Upper lobe of left lung (tissue), 4 donors: ENCODE data around the gene PALLD.

Experiments used
- POLR2A ChIP-seq, 4 donors: fragments of 450-650 bp; IDR thresholded peaks; one replicate each; pipeline ENCODE4 v1.5.1; 2016 to 2017; ENCODE audit warnings: antibody characterized with exemption in 4 of 4, mild to moderate bottlenecking in 2 of 4
- POLR2AphosphoS5 ChIP-seq, 2 donors: sonication (generic); formaldehyde crosslinking; IDR thresholded peaks; one replicate each; pipeline ENCODE4 v1.5.1; 2017; ENCODE audit warnings: antibody characterized with exemption in 2 of 2
- TF ChIP-seq, protein P1 (sequence below), 6 experiments: fragments of 450-650 bp in 4 of 6; fragments of 200-600 bp in 2 of 6; sonication (generic) in 2 of 6; IDR thresholded peaks; one replicate each; pipeline ENCODE4 v1.5.1; 2016 to 2019; ENCODE audit warnings: antibody characterized with exemption in 6 of 6

DNA sequence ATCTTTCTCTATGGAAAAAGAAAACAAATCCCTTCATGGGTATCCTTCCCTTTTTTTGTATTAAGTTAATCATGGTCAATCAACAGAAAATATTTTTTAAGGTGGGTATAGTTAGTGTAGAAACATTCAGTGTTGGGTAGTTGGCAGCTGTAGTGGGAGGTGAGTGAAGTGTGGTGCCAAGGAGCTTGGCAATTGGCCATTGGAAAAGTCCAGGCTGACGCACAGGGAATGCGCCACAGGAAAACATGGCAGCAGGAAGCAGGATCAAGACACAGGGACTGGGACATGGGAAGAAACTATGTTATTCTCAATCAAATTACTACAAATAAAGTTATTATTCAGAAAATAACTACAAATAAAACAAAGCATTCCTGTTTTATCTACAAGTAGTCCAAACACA, 20.0 kb downstream of the PALLD start:
- TF ChIP-seq, protein P1, sequence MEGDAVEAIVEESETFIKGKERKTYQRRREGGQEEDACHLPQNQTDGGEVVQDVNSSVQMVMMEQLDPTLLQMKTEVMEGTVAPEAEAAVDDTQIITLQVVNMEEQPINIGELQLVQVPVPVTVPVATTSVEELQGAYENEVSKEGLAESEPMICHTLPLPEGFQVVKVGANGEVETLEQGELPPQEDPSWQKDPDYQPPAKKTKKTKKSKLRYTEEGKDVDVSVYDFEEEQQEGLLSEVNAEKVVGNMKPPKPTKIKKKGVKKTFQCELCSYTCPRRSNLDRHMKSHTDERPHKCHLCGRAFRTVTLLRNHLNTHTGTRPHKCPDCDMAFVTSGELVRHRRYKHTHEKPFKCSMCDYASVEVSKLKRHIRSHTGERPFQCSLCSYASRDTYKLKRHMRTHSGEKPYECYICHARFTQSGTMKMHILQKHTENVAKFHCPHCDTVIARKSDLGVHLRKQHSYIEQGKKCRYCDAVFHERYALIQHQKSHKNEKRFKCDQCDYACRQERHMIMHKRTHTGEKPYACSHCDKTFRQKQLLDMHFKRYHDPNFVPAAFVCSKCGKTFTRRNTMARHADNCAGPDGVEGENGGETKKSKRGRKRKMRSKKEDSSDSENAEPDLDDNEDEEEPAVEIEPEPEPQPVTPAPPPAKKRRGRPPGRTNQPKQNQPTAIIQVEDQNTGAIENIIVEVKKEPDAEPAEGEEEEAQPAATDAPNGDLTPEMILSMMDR (IDR thresholded peaks at IDR 0.05), result no peak
- TF ChIP-seq POLR2A (IDR thresholded peaks at IDR 0.05), result no peak
- TF ChIP-seq POLR2AphosphoS5 (IDR thresholded peaks at IDR 0.05), result no peak
